Bronchial epithelial cell (primary cell): ENCODE data around the gene HBEGF. TPM values are rescaled to one million over a fixed set of nuclear protein-coding genes. Genes with fewer than 3 reads are reported as not detected.

ENCODE experiments used
- DNase-seq: peaks from one replicate; pipeline ENCODE4 v3.0.0-alpha.2; 2010; ENCODE audit warnings: low read depth
- FAIRE-seq: peaks from 2 replicates; lab custom pipeline; 2011; peaks lifted over from hg19 to GRCh38; lab: Jason Lieb, UNC
- H3K27me3 ChIP-seq: 2 replicates; pipeline ENCODE4 v1.5.1; 2011; ENCODE audit warnings: low read length; ENCODE audit not compliant: control insufficient read depth, insufficient read depth
- H3K36me3 ChIP-seq: 2 replicates; pipeline ENCODE4 v1.5.1; 2011; ENCODE audit warnings: low read length; ENCODE audit not compliant: control insufficient read depth, insufficient read depth
- H3K4me3 ChIP-seq: 2 replicates; pipeline ENCODE4 v1.5.1; 2011; ENCODE audit warnings: mild to moderate bottlenecking, low read depth, low read length, control low read depth
- total RNA-seq: library from RNA; depleted of rRNA; stranded (reverse); fragments of >200 nt; gene quantifications from 2 replicates; pipeline ENCODE4 v1.2.1, GENCODE V29; 2014
- TF ChIP-seq, protein P1 (sequence below): IDR thresholded peaks from 2 replicates; pipeline ENCODE4 v1.5.1; 2011; ENCODE audit warnings: mild to moderate bottlenecking, moderate library complexity, low read length, control low read depth, inconsistent platforms; ENCODE audit not compliant: insufficient read depth, severe bottlenecking

Gene HBEGF
- total RNA-seq, 1 donor from 2014 or later, result 76.6 TPM

DNA sequence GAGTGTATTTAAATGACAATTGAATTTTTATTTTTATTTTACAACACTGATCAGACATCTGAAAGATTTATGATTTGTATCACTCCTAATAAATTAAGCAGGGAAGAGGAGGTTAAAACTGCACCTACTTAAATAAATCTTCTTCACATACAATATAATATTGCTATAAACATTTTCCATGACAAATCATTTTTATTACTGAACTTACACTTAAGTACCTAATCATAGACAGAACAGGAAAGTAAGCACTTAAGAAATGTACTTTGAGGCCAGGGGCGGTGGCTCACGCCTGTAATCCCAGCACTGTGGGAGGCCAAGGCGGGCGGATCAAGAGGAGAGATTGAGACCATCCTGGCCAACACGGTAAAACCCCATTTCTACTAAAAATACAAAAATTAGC is 47.3 kb downstream of the HBEGF start:
- TF ChIP-seq, protein P1, sequence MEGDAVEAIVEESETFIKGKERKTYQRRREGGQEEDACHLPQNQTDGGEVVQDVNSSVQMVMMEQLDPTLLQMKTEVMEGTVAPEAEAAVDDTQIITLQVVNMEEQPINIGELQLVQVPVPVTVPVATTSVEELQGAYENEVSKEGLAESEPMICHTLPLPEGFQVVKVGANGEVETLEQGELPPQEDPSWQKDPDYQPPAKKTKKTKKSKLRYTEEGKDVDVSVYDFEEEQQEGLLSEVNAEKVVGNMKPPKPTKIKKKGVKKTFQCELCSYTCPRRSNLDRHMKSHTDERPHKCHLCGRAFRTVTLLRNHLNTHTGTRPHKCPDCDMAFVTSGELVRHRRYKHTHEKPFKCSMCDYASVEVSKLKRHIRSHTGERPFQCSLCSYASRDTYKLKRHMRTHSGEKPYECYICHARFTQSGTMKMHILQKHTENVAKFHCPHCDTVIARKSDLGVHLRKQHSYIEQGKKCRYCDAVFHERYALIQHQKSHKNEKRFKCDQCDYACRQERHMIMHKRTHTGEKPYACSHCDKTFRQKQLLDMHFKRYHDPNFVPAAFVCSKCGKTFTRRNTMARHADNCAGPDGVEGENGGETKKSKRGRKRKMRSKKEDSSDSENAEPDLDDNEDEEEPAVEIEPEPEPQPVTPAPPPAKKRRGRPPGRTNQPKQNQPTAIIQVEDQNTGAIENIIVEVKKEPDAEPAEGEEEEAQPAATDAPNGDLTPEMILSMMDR, result no peak
- FAIRE-seq (no peak), DNase-seq (no peak)
- H3K27me3 ChIP-seq, result no peaks in the 10 kb centered on the region
- H3K36me3 ChIP-seq, result peaks cover 1% of the 10 kb centered on the region
- no peak overlapping the region for H3K4me3 ChIP-seq

DNA sequence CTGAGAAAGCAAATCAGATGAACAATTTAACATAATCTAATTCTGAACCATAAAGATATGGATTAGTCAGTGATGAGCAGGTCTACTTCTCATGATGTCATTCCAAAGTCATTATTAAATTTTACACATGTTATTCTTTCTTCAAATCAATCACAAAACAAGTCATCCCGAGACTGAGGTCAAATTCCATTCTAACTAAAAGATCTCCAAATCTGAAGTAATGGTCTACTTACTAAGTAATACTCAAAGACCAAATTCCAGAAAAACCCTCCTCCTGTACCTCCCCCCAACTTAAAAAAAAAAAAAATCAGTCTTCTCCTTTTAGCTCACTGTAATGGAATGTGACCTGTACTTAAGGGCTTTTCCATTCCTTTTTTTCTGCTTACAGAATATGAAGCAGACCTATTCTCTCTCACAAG is 48.2 kb downstream of the HBEGF start:
- peak; percentile 73 for DNase-seq
- H3K4me3 ChIP-seq, result no peak overlapping the region
- H3K36me3 ChIP-seq, result peaks cover 1% of the 10 kb centered on the region
- TF ChIP-seq, protein P1, result no peak
- FAIRE-seq, result no peak
- H3K27me3 ChIP-seq, result no peaks in the 10 kb centered on the region

DNA sequence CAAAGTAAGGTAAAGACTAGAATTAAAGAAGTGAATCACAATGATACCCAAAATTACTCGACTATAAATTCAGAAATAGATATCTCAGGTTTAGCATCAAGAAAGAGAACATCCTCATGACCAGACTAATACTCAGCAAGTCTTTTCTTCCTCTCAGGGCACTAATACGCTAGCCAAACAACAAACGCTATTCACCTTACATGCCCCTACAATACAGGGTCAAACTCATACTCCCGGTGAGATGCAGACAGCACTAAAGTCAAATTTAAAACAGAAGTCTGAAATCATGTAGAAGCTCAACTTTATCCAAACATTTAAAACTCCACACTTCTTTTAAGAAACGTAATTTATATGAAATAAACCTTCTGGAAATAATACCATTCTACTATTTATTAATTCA is 49.1 kb downstream of the HBEGF start:
- DNase-seq, result no peak
- Histone ChIP-seq H3K36me3 (peaks cover 1% of the 10 kb centered on the region), H3K4me3 (no peak overlapping the region), H3K27me3 (no peaks in the 10 kb centered on the region)
- TF ChIP-seq, protein P1, result no peak
- FAIRE-seq, result no peak

DNA sequence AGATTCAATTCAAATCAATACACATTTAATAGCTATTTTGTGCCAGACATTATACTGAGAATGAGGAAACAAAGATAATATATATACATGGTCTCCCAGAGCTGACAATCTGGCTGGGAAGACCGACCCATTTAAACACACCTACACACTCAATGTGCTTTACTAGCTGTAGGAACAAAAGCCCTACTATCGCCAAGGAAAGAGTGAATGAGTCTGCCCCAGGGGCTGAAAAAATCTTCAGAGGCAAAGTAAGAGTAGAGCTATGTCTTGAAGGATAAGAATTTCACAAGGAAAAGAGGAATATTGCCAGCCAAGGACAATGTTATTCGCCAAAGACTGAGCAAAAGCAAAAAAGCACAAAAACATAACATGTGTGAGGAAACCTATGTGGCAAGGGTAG is 50.1 kb downstream of the HBEGF start:
- Histone ChIP-seq H3K36me3 (peaks cover 1% of the 10 kb centered on the region), H3K4me3 (no peak overlapping the region), H3K27me3 (no peaks in the 10 kb centered on the region)
- FAIRE-seq (no peak), DNase-seq (no peak)
- TF ChIP-seq, protein P1, result no peak

DNA sequence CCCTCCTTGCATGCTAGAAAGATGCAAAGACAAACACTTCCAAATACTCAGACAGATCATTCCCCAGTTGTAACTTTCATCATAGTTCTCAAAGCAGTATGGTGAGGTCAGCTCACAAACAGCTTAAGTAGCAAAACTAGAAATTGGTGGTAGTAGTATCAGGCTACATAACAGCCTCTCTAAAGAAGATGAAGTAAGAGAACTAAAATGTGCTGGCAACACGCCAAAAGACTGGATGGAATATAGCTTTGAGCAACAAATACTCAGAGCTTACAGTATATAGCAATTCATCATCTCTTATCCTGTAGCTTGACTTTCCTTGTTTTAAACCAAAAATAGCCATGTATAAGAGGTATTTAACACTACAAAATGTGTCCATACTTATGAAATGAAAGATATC is 51.0 kb downstream of the HBEGF start:
- no peak overlapping the region for H3K4me3 ChIP-seq
- TF ChIP-seq, protein P1, result no peak
- H3K36me3 ChIP-seq, result peaks cover 1% of the 10 kb centered on the region
- FAIRE-seq (no peak), DNase-seq (peak; percentile 98)
- no peaks in the 10 kb centered on the region for H3K27me3 ChIP-seq

DNA sequence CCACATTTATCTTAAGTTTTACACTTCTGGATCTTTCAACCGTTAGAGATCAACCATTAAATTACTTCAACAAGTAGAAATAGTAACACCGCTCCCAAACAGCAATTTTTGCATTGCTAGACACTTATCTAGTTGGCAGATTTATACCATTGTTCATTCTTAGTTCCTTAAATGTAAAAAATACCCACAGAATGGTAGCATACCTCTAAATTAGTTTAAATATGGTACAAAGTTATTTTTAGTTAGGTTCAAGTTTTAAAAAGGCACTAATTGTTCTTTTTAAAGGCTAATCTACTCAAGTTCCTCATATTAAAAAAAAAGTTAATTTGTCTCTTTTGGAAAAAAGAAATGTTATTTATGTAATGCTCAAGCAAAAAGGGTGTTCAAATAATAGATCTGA is 51.6 kb downstream of the HBEGF start:
- Histone ChIP-seq H3K27me3 (no peaks in the 10 kb centered on the region), H3K4me3 (no peak overlapping the region), H3K36me3 (peaks cover 3% of the 10 kb centered on the region)
- TF ChIP-seq, protein P1, result no peak
- FAIRE-seq (no peak), DNase-seq (no peak)
